ENCODE data around the gene SH3BP4.

Gene SH3BP4

DNA sequence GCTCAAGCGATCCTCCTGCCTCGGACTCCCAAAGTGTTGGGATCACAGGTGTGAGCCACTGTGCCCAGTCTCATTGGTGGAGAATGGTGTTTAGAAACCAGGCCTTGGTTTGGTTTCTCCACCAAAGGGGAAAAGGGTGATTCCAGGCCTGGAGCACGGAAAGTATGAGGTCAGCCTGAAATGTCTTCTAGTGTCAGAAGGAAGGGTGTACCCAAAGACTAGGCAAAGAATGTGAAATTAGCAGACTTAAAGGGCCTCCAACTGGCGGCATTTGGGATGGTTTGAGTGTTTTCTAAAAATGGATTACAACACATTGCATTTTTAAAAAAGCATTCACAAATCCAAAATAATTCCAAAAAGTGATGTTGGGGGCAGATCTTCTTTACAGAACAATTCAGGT is 139.6 kb downstream of the SH3BP4 start:
- DNase-seq (ENCODE audit: low read depth): peak; percentile 31

- no peak for DNase-seq (ENCODE audit: low read depth)
Observed at GRCh38 chr2:235091983-235092382, 140.2 kb downstream of the SH3BP4 start.

DNA sequence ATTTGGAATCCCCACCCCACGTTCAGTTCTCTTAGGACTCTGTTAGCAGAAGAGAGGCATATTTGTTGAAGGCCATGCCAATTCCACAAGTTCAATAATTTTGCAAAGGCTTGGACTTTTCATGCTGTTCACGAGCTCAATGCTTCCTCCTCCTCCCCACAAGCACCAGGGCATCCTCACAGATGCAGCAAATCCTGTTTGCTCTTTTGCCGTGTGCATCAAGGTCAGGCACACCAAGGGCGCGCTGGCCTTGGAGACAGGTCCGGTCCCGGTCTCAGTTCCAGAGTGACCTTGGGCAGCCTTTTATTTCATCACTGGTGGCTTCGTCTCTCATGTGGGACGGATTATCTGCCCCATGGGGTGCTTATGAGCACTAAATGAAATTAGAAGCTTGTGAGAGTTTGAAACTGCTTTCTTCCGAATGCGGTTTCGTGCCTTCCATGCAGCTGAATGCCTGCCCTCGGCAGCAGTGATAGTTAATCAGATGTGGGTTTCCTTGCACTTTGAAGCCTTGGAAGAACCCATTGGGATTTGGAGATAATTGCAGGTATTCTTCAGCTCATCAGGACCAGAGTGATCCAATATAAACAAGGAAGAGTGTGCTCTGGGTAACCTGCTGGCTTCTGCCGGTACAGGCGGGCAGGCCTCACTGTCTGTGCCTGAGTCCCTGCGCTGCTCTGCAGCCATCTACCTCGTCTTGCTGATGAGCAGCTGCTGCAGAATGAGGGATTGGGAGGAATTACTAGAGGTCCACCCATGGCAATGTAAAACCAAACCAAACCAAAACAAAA is 140.8 kb downstream of the SH3BP4 start:
- DNase-seq (ENCODE audit: low read depth): no peak

- DNase-seq (ENCODE audit: low read depth): no peak
Observed at GRCh38 chr2:235094457-235094856, 142.6 kb downstream of the SH3BP4 start.

DNA sequence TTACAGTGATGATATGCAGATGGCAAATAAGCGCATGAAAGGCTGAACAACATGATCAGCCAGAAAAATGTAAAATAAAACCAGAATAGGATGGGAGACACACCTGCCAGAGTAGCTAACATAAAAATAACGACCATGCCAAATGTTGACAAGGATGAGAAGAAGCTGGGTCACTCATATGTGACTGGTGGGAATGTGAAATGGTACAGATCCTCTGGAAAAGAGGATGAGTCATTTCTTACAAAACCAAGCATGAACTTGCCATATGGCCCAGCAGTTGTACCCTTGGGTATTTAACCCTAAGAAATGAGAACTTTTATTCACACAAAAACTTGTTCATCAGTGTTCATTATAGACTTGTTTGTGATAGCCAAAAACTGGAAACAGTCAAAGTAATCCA is 143.8 kb downstream of the SH3BP4 start:
- peak; percentile 53 for DNase-seq (ENCODE audit: low read depth)

- DNase-seq (ENCODE audit: low read depth): peak; percentile 56
Observed at GRCh38 chr2:235096447-235096846, 144.6 kb downstream of the SH3BP4 start.

GRCh38 chr2:235097196-235097595 is 145.4 kb downstream of the SH3BP4 start:
- no peak for DNase-seq (ENCODE audit: low read depth)

DNA sequence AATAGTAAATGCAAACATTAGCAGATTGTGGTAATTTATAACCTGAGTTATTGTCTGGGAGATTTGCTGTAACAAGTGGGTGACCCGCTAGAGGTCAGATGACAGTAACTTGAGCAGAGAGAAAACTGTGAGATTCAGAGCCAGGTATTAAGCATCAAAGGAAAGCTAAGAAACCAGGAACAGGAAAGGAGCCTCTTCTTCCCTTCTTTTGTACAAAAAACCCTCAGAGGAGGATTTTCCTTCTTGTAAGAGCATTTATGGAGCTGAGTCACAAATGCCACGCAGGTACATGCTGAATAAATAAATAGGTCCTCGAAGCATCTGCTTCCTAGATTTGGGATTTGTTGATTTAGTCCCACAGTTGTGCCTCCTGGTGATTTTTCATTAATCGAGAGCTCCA is 146.5 kb downstream of the SH3BP4 start:
- no peak for DNase-seq (ENCODE audit: low read depth)

DNA sequence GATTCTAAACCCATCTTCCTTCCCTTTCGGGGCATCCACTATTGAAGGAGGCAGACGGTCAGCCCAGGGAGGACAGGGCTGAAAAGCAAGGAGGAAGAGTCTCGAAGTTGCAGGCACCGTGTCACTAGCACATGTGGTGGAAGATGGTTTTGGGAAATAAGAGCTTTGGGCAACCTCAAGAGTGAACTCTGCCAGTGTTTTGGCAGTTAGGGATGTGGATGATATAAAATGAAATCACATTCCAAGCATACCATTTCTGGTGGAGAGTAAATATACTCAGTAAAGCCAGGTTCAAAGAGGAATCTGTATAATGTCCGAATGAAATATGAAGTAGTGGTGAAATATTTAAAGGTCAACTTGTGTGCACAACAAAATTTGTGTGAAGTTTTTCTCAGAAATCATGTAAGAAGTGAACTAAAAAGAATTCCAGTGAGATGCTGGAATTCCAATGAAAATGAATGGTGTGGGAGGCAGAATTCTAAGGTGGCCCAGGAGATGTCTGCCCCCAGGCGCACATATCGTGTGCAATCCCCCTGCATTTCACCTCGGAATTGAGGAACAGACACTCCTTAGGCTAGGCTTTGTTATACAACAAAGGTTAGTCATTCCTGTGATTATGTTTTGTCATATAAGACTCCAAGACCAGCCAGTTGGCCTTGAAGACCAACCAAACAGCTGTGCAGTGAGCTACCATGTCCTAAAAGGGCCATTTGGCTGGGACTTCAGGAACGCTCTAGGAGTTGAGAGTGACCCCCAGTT is 147.1 kb downstream of the SH3BP4 start:
- peak; percentile 74 for DNase-seq (ENCODE audit: low read depth)

GRCh38 chr2:235102896-235103295 is 151.1 kb downstream of the SH3BP4 start:
- no peak for DNase-seq (ENCODE audit: low read depth)

Measured in fibroblast of gingiva (primary cell).